K562 (cell line): ENCODE measurements around the gene PALM3. TPM values are rescaled to one million over a fixed set of nuclear protein-coding genes. Genes with fewer than 3 reads are reported as not detected.

Experiments
- ADNP ChIP-seq: fragments of 200-800 bp; sonication (Bioruptor generic); IDR thresholded peaks from 2 replicates; pipeline ENCODE4 v1.6.1; 2016; ENCODE audit warnings: missing genetic modification characterization, missing compliant biosample characterization
- BHLHE40 ChIP-seq: IDR thresholded peaks from 2 replicates; pipeline ENCODE4 v1.6.1; 2011; ENCODE audit warnings: low read length, improper control_type of control experiment
- CHCHD3 ChIP-seq: fragments of 250-450 bp; sonication (Bioruptor Pico); IDR thresholded peaks from 2 replicates; pipeline ENCODE4 v2.1.2; 2022; ENCODE audit warnings: mild to moderate bottlenecking
- DPF2 ChIP-seq: fragments of 450-650 bp; IDR thresholded peaks from 2 replicates; pipeline ENCODE4 v1.6.1; 2016
- FOXM1 ChIP-seq, 2 experiments: fragments of 450-650 bp in 1 of 2; sonication (generic) in 1 of 2; formaldehyde crosslinking in 1 of 2; IDR thresholded peaks; 2 replicates each; pipeline versions ENCODE4 v1.6.1 to v1.9.0; 2017 to 2022; ENCODE audit warnings: low read depth in 2 of 2, mild to moderate bottlenecking in 2 of 2, missing genetic modification reagents in 1 of 2, moderate library complexity in 1 of 2
- HES1 ChIP-seq: fragments of 450-650 bp; IDR thresholded peaks from 2 replicates; pipeline ENCODE4 v1.6.1; 2016; ENCODE audit warnings: low read depth, mild to moderate bottlenecking, moderate library complexity
- MTF1 ChIP-seq: fragments of 250-450 bp; sonication (Bioruptor Pico); IDR thresholded peaks from 2 replicates; pipeline ENCODE4 v1.9.0; 2021; ENCODE audit warnings: moderate library complexity, mild to moderate bottlenecking, inconsistent platforms, borderline replicate concordance
- NFRKB ChIP-seq: fragments of 450-650 bp; IDR thresholded peaks from 2 replicates; pipeline ENCODE4 v1.6.1; 2016; ENCODE audit warnings: low read depth
- NR2F6 ChIP-seq: fragments of 450-650 bp; formaldehyde crosslinking; IDR thresholded peaks from 2 replicates; pipeline ENCODE4 v1.4.0; 2020; ENCODE audit warnings: mild to moderate bottlenecking
- RBM39 ChIP-seq: fragments of 200-400 bp; formaldehyde crosslinking; optimal IDR thresholded peaks from 2 replicates; pipeline ENCODE3; 2018; ENCODE audit warnings: low read depth, low read length
- SMARCA5 ChIP-seq: fragments of 450-650 bp; IDR thresholded peaks from 2 replicates; pipeline ENCODE4 v1.6.1; 2016
- TEAD4 ChIP-seq, 2 experiments: sonication (generic) in 1 of 2; formaldehyde crosslinking in 1 of 2; IDR thresholded peaks; 2 replicates each; pipeline versions ENCODE4 v1.6.1 to v1.8.0; 2012 to 2022; ENCODE audit warnings: borderline replicate concordance in 1 of 2, inconsistent platforms in 1 of 2, low read length in 1 of 2, mild to moderate bottlenecking in 1 of 2, missing genetic modification reagents in 1 of 2
- XRCC4 ChIP-seq: IDR thresholded peaks from one replicate; pipeline ENCODE4 v1.6.1; 2011; ENCODE audit not compliant: insufficient read depth, insufficient read length; ENCODE audit errors: extremely low read depth
- XRCC5 ChIP-seq: fragments of 200-400 bp; formaldehyde crosslinking; IDR thresholded peaks from 2 replicates; pipeline ENCODE4 v1.6.1; 2017; ENCODE audit warnings: low read depth, mild to moderate bottlenecking, low read length
- ZNF24 ChIP-seq: fragments of 450-650 bp; IDR thresholded peaks from 2 replicates; pipeline ENCODE4 v1.6.1; 2016
- polyA plus RNA-seq, 8 experiments: library from polyadenylated mRNA; depleted of rRNA in 4 of 8; stranded (reverse) in 5 of 8; unstranded in 3 of 8; fragments of >200 nt; fragmentation: Nextera tagmentation in 2 of 8; fragmentation: Illumina TruSeq in 1 of 8; extraction: Ambion mirVana in 2 of 8; extraction: Trizol in 1 of 8; gene quantifications; 2 replicates each; pipeline versions ENCODE4 v1.2.1 to v1.2.3, GENCODE V29; 2011 to 2014; ENCODE audit warnings: inconsistent platforms in 1 of 8, missing spikeins in 1 of 8
- total RNA-seq, 7 experiments: library from RNA; depleted of rRNA in 6 of 7; stranded (reverse); fragments of >200 nt in 6 of 7; fragmentation: Illumina TruSeq in 2 of 7; extraction: Trizol in 2 of 7; gene quantifications; 2 replicates each; pipeline versions ENCODE4 v1.2.1 to v1.2.3, GENCODE V29; 2011 to 2021; ENCODE audit warnings: low replicate concordance in 1 of 7
- TF ChIP-seq, protein P1 (sequence below): fragments of 450-650 bp; IDR thresholded peaks from 2 replicates; pipeline ENCODE4 v1.6.1; 2018; ENCODE audit warnings: mild to moderate bottlenecking, low read depth; ENCODE audit not compliant: partially characterized antibody
- TF ChIP-seq, protein P2 (sequence below): sonication (generic); formaldehyde crosslinking; IDR thresholded peaks from 2 replicates; pipeline ENCODE4 v1.8.0; 2022; ENCODE audit warnings: mild to moderate bottlenecking, missing genetic modification reagents
- TF ChIP-seq, protein P3 (sequence below): sonication (generic); formaldehyde crosslinking; IDR thresholded peaks from 2 replicates; pipeline ENCODE4 v1.8.0; 2022; ENCODE audit warnings: missing genetic modification reagents, mild to moderate bottlenecking, borderline replicate concordance

Gene PALM3
- total and polyA plus RNA-seq, 9 of the 15 experiments (the other 6 are each of a cell fraction or from before 2014, with no cell fraction given), result 0.07 to 9.3 (median 3.3) TPM

GRCh38 chr19:14005349-14006084 is 56.4 kb downstream of the PALM3 start (continued):
- TF ChIP-seq HES1 (peak; percentile 32; the same call in 1 of the 2 replicates), CHCHD3 (CRISPR knock-in tag) (no peak), ADNP (peak; percentile 100), NR2F6 (CRISPR knock-in tag) (no peak), RBM39 (no peak), NFRKB (no peak), XRCC4 (no peak), BHLHE40 (no peak), FOXM1 (IDR thresholded peaks at IDR 0.05; ENCODE audit: low read depth) (0 out of 2 replicates have a peak, but pooled peaks have one; percentile 62), FOXM1 (CRISPR knock-in tag; IDR thresholded peaks at IDR 0.05; ENCODE audit: low read depth) (no peak), MTF1 (CRISPR knock-in tag) (no peak), TEAD4 (IDR thresholded peaks at IDR 0.05; ENCODE audit: low read length) (peak; percentile 30; the same call in 1 of the 2 replicates), TEAD4 (CRISPR knock-in tag; IDR thresholded peaks at IDR 0.05; ENCODE audit: borderline replicate concordance) (no peak), ZNF24 (peak; percentile 70), XRCC5 (peak; percentile 64; the same call in 1 of the 2 replicates), SMARCA5 (peak; percentile 100), DPF2 (peak; percentile 83)
- TF ChIP-seq, protein P1, sequence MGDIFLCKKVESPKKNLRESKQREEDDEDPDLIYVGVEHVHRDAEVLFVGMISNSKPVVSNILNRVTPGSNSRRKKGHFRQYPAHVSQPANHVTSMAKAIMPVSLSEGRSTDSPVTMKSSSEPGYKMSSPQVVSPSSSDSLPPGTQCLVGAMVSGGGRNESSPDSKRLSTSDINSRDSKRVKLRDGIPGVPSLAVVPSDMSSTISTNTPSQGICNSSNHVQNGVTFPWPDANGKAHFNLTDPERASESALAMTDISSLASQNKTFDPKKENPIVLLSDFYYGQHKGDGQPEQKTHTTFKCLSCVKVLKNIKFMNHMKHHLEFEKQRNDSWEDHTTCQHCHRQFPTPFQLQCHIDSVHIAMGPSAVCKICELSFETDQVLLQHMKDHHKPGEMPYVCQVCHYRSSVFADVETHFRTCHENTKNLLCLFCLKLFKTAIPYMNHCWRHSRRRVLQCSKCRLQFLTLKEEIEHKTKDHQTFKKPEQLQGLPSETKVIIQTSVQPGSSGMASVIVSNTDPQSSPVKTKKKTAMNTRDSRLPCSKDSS, result no peak
- TF ChIP-seq, protein P2, sequence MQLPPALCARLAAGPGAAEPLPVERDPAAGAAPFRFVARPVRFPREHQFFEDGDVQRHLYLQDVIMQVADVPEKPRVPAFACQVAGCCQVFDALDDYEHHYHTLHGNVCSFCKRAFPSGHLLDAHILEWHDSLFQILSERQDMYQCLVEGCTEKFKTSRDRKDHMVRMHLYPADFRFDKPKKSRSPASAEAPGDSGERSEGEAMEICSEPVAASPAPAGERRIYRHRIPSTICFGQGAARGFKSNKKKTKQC (CRISPR knock-in tag), result no peak
- TF ChIP-seq, protein P3, sequence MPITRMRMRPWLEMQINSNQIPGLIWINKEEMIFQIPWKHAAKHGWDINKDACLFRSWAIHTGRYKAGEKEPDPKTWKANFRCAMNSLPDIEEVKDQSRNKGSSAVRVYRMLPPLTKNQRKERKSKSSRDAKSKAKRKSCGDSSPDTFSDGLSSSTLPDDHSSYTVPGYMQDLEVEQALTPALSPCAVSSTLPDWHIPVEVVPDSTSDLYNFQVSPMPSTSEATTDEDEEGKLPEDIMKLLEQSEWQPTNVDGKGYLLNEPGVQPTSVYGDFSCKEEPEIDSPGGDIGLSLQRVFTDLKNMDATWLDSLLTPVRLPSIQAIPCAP (CRISPR knock-in tag), result no peak
